Small intestine (tissue), 7 donors: Measurements from ENCODE around the gene CPD. TPM values are rescaled to one million over a fixed set of nuclear protein-coding genes. Genes with fewer than 3 reads are reported as not detected.
"Not testable (repeated sequence)": the region's sequence is repeated elsewhere in the genome, so short reads cannot be mapped to it uniquely, and the experiment has no call there.

Experiments used
- DNase-seq, 2 donors: peaks; one replicate each; pipeline versions ENCODE4 v3.0.0 to v3.0.0-alpha.2; 2013
- FAIRE-seq: peaks from 2 replicates; lab custom pipeline; 2012; peaks lifted over from hg19 to GRCh38; lab: Jason Lieb, UNC
- H3K27ac ChIP-seq, 3 donors: one replicate each; pipeline ENCODE4 v1.5.1; 2013; ENCODE audit warnings: low read length in 2 of 3, mild to moderate bottlenecking in 2 of 3, control low read depth in 1 of 3, inconsistent platforms in 1 of 3, low read depth in 1 of 3, moderate library complexity in 1 of 3
- H3K27me3 ChIP-seq, 3 donors: one replicate each; pipeline ENCODE4 v1.6.1; 2013; ENCODE audit warnings: low read length in 3 of 3, inconsistent platforms in 1 of 3; ENCODE audit not compliant: control insufficient read depth in 3 of 3, insufficient read depth in 3 of 3
- H3K36me3 ChIP-seq, 3 donors: one replicate each; pipeline ENCODE4 v1.6.1; 2013; ENCODE audit warnings: low read length in 3 of 3, inconsistent platforms in 1 of 3, low read depth in 1 of 3, mild to moderate bottlenecking in 1 of 3, moderate library complexity in 1 of 3; ENCODE audit not compliant: control insufficient read depth in 3 of 3, insufficient read depth in 2 of 3
- H3K4me1 ChIP-seq, 3 donors: one replicate each; pipeline ENCODE4 v1.6.1; 2013; ENCODE audit warnings: low read length in 2 of 3, inconsistent platforms in 1 of 3, low read depth in 1 of 3, mild to moderate bottlenecking in 1 of 3, moderate library complexity in 1 of 3; ENCODE audit not compliant: control insufficient read depth in 3 of 3, insufficient read depth in 2 of 3
- H3K4me3 ChIP-seq, 3 donors: one replicate each; pipeline ENCODE4 v1.5.1; 2013; ENCODE audit warnings: low read length in 3 of 3, control low read depth in 1 of 3, inconsistent platforms in 1 of 3, low read depth in 1 of 3, mild to moderate bottlenecking in 1 of 3, moderate library complexity in 1 of 3
- H3K9me3 ChIP-seq, 2 donors: one replicate each; pipeline ENCODE4 v1.6.1; 2013; ENCODE audit warnings: low read depth in 1 of 2, low read length in 1 of 2; ENCODE audit not compliant: control insufficient read depth in 2 of 2, insufficient read depth in 1 of 2
- WGBS, 3 donors: extraction: QIAGEN DNeasy Blood & Tissue Kit; methylation state at CpG; one replicate each; pipeline ENCODE4 v1.1.7; 2013; 5-methylcytosine and 5-hydroxymethylcytosine counted together
- polyA plus RNA-seq, 4 donors: library from polyadenylated mRNA; stranded (reverse) in 3 of 4; unstranded in 1 of 4; fragments of 200-250 nt in 3 of 4; fragments of 120-200 nt in 1 of 4; gene quantifications; one replicate each; pipeline versions ENCODE4 v1.2.1 to v1.2.3, GENCODE V29; 2013
- donor health status: healthy with polysubstance abuse.
- donor health status: control.
- donor health status: control.
- donor health status: Bipolar disorder and iron deficiency.
- donor health status: healthy.

CPD gene
- polyA plus RNA-seq, 4 donors, result 6.2 to 64.1 (median 13.4) TPM

- H3K4me3 ChIP-seq, result no peak overlapping the region
- peaks cover under 1 to 11% (median 2%) of the 10 kb centered on the region in 3 donors for H3K36me3 ChIP-seq
- no peak for FAIRE-seq
- H3K4me1 ChIP-seq, result peaks cover 0 to 14% (median 2%) of the 10 kb centered on the region in 3 donors
- WGBS, 3 donors, result 21 to 58% (median 27%) methylated on average over 2 of the region's 2 CpGs
- peak overlapping the region in 1 of 3 donors; percentile 11 for H3K27ac ChIP-seq
- no peaks in the 10 kb centered on the region for H3K27me3 ChIP-seq
- peak; percentile 17 to 19 for DNase-seq
- H3K9me3 ChIP-seq, result no peaks in the 10 kb centered on the region
Observed at GRCh38 chr17:30395398-30396022, 16.8 kb downstream of the CPD start.

DNA sequence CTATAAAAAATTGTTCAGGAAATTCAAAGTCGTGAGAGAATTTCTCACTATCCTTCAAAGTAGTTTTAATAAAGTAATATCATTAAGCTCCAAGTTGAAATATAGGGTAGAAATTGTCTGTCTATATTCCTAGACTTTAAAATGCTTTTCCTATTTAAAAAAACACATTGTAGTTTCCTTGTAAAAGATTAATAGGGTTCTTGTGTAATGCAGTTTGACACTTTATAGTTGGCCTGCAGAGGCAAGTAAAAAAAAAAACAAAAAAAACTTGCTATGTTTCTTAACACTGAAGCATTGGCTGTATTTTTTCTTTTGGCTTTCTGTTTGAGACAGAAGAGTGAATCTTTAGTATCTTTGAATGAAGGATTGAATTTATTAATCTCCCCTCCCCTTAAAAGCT, 17.4 kb downstream of the CPD start:
- H3K9me3 ChIP-seq, result no peaks in the 10 kb centered on the region
- peaks cover 0 to 14% (median 2%) of the 10 kb centered on the region in 3 donors for H3K4me1 ChIP-seq
- peaks cover 0 to 5% (median 2%) of the 10 kb centered on the region in 3 donors for H3K36me3 ChIP-seq
- no peaks in the 10 kb centered on the region for H3K27me3 ChIP-seq
- peak overlapping the region in 1 of 3 donors; percentile 29 for H3K27ac ChIP-seq
- no peak overlapping the region for H3K4me3 ChIP-seq
- FAIRE-seq (no peak), DNase-seq (peak in 1 of 2 donors; percentile 49)
- WGBS, 3 donors, result 10 to 60% (median 27%) methylated on average over 1 of the region's 1 CpG

DNA sequence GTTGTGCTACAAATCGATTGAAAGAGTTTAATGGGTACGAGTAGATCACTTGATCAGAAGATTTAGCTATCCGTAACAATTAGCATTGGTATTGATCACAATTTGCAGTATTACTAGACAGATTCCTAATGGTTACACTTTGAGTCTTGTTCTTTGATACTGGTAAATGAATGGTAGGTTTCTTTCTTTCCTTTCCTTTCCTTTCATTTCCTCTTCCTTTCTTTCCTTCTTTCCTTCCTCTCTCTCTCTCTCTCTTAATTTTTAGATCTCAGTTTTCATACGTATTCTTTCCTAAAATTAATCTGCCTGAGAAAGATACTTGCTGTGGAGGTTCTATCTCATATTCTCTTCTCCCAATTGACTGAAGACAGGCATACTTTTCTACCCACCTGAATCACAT, 17.9 kb downstream of the CPD start:
- Histone ChIP-seq H3K27me3 (no peaks in the 10 kb centered on the region), H3K36me3 (peaks cover 0 to 7% (median 1%) of the 10 kb centered on the region in 3 donors), H3K9me3 (no peaks in the 10 kb centered on the region), H3K4me1 (peaks cover 0 to 14% (median 2%) of the 10 kb centered on the region in 3 donors), H3K4me3 (no peak overlapping the region), H3K27ac (peak overlapping the region in 1 of 3 donors; percentile 29)
- no peak for DNase-seq
- WGBS, 3 donors, result 38 to 70% (median 42%) methylated on average over 4 of the region's 4 CpGs
- FAIRE-seq, result no peak

GRCh38 chr17:30398328-30399041, 19.8 kb downstream of the CPD start:
- peak; percentile 84 for FAIRE-seq
- WGBS, 3 donors, result 81 to 92% (median 88%) methylated on average over 1 of the region's 1 CpG

DNA sequence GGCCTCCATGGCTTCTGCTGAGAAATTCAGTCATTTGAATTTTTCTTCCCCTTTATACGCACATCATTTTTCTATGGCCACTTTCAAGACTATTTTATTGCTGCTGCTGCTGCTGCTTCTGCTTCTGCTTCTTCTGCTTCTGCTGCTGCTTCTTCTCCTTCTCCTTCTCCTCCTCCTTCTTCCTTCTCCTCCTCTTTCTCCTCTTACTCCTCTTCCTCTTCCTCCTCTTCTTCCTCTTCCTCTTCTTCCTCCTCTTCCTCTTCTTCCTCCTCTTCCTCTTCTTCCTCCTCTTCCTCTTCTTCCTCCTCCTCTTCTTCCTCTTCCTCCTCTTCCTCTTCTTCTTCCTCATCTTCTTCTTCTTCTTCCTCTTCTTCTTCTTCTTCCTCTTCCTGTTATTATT, 22.4 kb downstream of the CPD start:
- Histone ChIP-seq H3K36me3 (peaks cover 0 to 4% (median 3%) of the 10 kb centered on the region in 3 donors), H3K27ac (no peak overlapping the region), H3K4me3 (no peak overlapping the region), H3K4me1 (peaks cover 0 to 4% (median 3%) of the 10 kb centered on the region in 3 donors), H3K27me3 (no peaks in the 10 kb centered on the region), H3K9me3 (no peaks in the 10 kb centered on the region)
- FAIRE-seq, result no peak
- 94 to 100% (median 96%) methylated on average over 1 of the region's 1 CpG for WGBS, 3 donors
- DNase-seq, result no peak

More at GRCh38 chr17:30398328-30399041, 19.8 kb downstream of the CPD start:
- H3K27me3 ChIP-seq, result no peaks in the 10 kb centered on the region
- H3K9me3 ChIP-seq, result no peaks in the 10 kb centered on the region
- no peak overlapping the region for H3K4me3 ChIP-seq
- no peak overlapping the region for H3K27ac ChIP-seq
- peaks cover 0 to 14% (median 2%) of the 10 kb centered on the region in 3 donors for H3K4me1 ChIP-seq
- DNase-seq, result no peak
- H3K36me3 ChIP-seq, result peaks cover 0 to 4% (median 3%) of the 10 kb centered on the region in 3 donors

DNA sequence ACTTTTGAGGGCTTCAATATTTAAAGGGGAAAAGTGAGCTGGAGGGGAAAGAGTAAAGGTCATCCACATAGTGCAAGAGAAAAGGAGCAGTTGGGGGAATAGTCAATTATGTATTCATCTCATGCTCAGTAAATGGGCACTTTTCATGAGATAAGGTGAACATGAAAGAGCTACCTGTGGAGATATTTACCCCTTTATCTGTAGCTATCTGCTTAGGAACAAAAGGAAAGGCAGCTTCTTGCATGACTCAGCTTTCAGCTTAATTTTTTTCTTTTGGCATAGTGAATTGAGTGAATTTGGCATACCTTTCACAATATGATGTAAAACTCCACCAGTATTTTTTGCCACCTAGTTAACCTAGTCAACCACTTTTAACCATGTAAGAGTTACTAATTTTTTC, 26.4 kb downstream of the CPD start:
- H3K4me3 ChIP-seq, result no peak overlapping the region
- no peak for DNase-seq
- H3K27me3 ChIP-seq, result no peaks in the 10 kb centered on the region
- H3K4me1 ChIP-seq, result peaks cover 0 to 4% (median 3%) of the 10 kb centered on the region in 3 donors
- no peak overlapping the region for H3K27ac ChIP-seq
- FAIRE-seq, result no peak
- no peaks in the 10 kb centered on the region for H3K9me3 ChIP-seq
- H3K36me3 ChIP-seq, result peaks cover 0 to 4% (median 3%) of the 10 kb centered on the region in 3 donors

DNA sequence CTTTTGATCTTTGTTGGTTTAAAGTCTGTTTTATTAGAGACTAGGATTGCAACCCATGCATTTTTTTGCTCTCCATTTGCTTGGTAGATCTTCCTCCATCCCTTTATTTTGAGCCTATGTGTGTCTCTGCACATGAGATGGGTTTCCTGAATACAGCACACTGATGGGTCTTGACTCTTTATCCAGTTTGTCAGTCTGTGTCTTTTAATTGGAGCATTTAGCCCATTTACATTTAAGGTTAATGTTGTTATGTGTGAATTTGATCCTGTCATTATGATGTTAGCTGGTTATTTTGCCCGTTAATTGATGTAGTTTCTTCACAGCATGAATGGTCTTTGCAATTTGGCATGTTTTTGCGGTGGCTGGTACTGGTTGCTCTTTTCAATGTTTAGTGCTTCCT, 31.9 kb downstream of the CPD start:
- not testable (repeated sequence) for FAIRE-seq, H3K4me1 ChIP-seq, H3K4me3 ChIP-seq, H3K27me3 ChIP-seq, H3K27ac ChIP-seq, DNase-seq, H3K36me3 ChIP-seq, H3K9me3 ChIP-seq
- 92 to 98% (median 93%) methylated on average over 2 of the region's 2 CpGs for WGBS, 3 donors

- H3K27ac ChIP-seq, FAIRE-seq, H3K27me3 ChIP-seq: not testable (repeated sequence)
Observed at GRCh38 chr17:30412008-30412496, 33.3 kb downstream of the CPD start.

More at GRCh38 chr17:30412008-30412496, 33.3 kb downstream of the CPD start:
- not testable (repeated sequence) for H3K9me3 ChIP-seq, H3K4me1 ChIP-seq, H3K4me3 ChIP-seq, DNase-seq, H3K36me3 ChIP-seq
- 74 to 84% (median 83%) methylated on average over 3 of the region's 3 CpGs for WGBS, 3 donors
